Measurements from ENCODE around the gene CCNL1.

Gene CCNL1

DNA sequence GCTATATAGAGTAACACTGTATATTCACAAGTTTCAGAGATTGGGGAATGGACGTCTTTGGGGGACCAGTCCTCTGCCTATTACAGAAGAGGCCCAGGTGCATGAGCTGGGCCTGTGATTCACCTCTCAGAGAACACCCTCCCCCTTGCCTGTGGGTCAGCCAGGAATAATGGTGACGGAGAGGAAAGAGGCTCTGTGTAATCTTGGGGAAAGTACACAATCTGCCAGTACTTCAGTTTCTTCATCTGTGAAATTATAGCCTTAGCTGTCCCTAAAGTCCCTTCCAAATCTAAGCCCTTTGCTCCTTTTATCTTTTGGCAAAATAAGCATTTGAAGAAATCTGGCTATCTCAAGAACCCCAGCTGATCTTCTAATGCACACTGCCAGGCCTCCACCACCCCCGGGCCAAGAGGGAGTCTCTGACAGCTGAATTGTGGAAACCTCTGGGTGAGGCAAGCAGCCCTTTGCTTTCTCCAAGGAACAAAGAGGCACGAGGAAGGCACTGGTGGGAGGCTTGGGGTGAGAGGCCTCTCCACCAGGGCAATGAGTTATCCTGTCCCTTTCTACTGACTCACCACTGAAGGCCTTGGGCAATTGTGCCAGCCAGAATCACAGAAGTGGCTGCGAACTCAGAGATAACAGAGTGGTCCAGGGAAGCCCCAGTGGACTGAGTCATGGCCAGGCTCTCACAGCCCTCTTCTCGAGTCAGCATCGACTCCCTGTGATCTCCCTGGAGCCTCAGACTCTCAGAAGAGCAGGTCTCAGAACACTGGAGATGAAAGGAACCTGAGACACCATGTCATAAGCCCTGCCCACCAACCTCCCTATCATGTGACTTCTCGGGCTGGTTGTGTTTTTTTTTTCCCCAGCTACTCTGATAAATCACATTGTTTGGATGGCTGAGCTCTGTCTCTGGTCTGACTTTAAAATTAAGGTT lies 31.8 kb downstream of the CCNL1 start:
- Mint-ChIP-seq H3K36me3 (no peaks in the 10 kb centered on the region), H3K27me3 (no peaks in the 10 kb centered on the region), H3K4me1 (ENCODE audit: low read depth) (peaks cover 63% of the 10 kb centered on the region), H3K27ac (peak overlapping the region; percentile 89), H3K4me3 (peak overlapping the region; percentile 58), H3K9me3 (ENCODE audit: low read depth) (no peaks in the 10 kb centered on the region)

DNA sequence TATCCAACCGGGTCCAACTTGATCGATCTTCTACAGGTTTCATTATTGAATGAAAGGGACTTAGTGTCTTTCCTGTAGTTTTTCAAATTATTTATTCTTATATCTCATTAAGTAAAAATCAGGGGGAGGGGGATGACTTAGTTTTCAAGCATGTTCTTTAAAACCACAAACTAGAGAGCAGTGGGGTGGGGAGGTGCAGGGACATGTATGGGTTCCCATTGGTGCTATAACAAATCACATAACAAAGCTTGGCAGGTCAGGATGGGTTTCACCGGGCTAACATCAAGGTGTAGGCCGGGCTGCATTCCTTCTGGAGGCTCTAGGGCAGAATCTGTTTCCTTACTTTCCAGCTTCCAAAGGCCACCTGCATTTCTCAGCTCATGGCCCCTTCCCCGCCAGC lies 32.7 kb downstream of the CCNL1 start:
- Mint-ChIP-seq H3K9me3 (ENCODE audit: low read depth) (no peaks in the 10 kb centered on the region), H3K4me3 (no peak overlapping the region), H3K27ac (peak overlapping the region; percentile 89), H3K4me1 (ENCODE audit: low read depth) (peaks cover 56% of the 10 kb centered on the region), H3K36me3 (no peaks in the 10 kb centered on the region), H3K27me3 (no peaks in the 10 kb centered on the region)

DNA sequence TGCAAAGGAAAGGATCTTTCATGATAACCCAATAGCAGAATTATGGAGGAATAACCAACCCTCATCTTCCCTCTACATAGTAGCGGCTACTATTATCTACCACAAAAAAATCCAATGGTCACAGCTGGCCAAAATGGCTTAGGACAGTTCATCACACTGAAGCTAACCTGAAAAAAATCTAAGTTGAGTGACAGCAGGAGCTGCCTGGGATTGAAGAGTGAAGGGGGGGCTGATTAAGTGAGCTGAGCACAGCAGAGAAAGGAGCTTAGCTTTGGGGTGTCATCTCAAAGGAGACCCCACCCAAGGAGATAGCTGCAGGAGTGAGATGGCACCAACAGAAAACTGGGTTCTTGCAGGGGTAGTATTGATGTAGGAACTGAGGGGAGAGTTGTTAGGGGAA lies 33.6 kb downstream of the CCNL1 start:
- Mint-ChIP-seq H3K27ac (peak overlapping the region; percentile 18), H3K36me3 (no peaks in the 10 kb centered on the region), H3K4me3 (no peak overlapping the region), H3K27me3 (no peaks in the 10 kb centered on the region), H3K4me1 (ENCODE audit: low read depth) (peaks cover 47% of the 10 kb centered on the region), H3K9me3 (ENCODE audit: low read depth) (no peaks in the 10 kb centered on the region)

DNA sequence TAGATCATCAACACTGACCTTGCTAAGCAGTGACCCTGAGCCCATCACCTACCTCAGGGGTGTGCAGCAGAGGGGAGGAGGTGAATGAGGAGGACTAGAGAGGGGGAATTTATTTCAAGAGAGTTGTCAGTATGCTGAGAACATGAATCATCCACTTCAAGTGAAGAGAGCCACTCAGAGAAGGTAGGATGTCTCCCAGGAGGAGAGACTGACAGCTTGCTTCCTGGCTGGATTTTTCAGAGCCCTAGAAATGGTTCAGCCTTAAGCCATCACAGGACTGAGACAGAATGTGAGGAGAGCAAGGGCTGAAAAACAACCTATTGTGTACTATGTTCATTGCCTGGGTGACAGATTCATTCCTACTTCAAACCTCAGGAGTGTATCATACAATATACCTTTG lies 34.8 kb downstream of the CCNL1 start:
- Mint-ChIP-seq H3K27me3 (no peaks in the 10 kb centered on the region), H3K4me3 (no peak overlapping the region), H3K36me3 (no peaks in the 10 kb centered on the region), H3K4me1 (ENCODE audit: low read depth) (peaks cover 38% of the 10 kb centered on the region), H3K9me3 (ENCODE audit: low read depth) (no peaks in the 10 kb centered on the region), H3K27ac (no peak overlapping the region)

DNA sequence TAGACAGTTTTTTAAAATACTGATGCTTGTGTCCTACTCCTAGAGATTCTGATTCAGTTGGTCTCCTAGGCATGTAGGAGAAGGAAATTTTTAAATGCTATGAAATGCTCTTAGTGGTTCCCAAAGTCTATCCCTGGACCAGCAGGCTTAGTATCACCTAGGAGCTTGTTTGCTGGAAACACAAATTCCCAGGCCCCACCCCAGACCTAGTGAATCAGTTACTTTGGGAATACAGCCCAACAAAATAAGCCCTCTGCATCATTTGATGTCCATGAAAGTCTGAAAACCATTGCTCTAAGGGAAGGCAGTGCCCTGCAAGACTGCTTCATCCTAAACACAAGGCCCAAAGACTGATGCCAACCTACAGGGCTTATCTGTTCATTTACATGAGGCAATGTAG lies 36.3 kb downstream of the CCNL1 start:
- Mint-ChIP-seq H3K36me3 (peaks cover 3% of the 10 kb centered on the region), H3K27ac (no peak overlapping the region)

DNA sequence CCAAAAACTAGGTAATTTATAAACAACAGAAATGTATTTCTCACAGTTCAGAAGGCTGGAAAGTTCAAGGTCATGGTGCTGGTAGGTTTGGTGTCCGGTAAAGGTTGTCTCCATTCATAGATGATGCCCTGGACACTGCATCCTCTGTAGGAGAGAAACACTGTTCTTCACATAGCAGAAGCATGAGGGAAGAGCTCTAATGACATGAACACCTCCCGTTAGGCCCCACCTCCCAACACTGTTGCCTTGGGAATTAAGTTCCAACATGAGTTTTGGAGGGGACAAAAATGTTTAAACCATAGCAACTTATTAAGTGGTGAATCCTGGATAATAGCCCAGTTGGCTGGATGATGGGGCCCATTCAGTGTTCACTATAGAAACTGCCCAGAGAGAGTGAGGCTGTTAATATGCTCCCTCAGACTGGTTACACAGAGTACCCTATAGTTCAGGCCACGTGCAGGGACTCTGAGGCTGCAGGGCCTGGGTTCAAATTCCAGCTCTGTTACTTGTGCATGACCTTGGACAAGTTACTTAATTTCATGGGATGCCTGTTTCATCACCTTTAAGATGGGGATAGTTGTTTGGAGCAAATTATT lies 37.0 kb downstream of the CCNL1 start:
- Mint-ChIP-seq H3K27me3 (no peaks in the 10 kb centered on the region), H3K4me3 (no peak overlapping the region), H3K4me1 (ENCODE audit: low read depth) (peaks cover 24% of the 10 kb centered on the region), H3K9me3 (ENCODE audit: low read depth) (no peaks in the 10 kb centered on the region), H3K36me3 (peaks cover 3% of the 10 kb centered on the region), H3K27ac (no peak overlapping the region)

More for the DNA sequence above, 36.3 kb downstream of the CCNL1 start:
- Mint-ChIP-seq H3K4me1 (ENCODE audit: low read depth) (peaks cover 31% of the 10 kb centered on the region), H3K4me3 (no peak overlapping the region), H3K27me3 (no peaks in the 10 kb centered on the region), H3K9me3 (ENCODE audit: low read depth) (no peaks in the 10 kb centered on the region)

DNA sequence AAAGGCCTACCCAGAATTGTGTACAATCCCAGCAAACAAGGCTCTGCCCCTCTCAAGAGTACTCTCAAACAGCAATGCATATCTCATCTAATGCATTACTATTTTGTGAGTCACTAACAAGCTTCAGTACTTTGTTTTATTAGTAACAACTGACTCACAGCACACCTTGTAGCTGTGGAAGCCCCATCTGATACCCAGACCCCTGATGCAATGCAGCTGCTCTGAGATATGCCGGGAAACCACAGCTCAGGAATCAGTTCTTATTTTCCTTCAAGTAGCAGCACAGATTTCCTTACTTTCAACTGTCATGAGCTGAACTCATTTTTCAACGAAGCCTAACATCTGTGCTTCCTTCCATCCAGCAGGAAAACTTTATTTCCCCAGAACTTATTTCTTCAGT lies 37.8 kb downstream of the CCNL1 start:
- Mint-ChIP-seq H3K4me1 (ENCODE audit: low read depth) (peaks cover 18% of the 10 kb centered on the region), H3K27me3 (no peaks in the 10 kb centered on the region), H3K36me3 (peaks cover 3% of the 10 kb centered on the region), H3K4me3 (no peak overlapping the region), H3K9me3 (ENCODE audit: low read depth) (no peaks in the 10 kb centered on the region), H3K27ac (no peak overlapping the region)

DNA sequence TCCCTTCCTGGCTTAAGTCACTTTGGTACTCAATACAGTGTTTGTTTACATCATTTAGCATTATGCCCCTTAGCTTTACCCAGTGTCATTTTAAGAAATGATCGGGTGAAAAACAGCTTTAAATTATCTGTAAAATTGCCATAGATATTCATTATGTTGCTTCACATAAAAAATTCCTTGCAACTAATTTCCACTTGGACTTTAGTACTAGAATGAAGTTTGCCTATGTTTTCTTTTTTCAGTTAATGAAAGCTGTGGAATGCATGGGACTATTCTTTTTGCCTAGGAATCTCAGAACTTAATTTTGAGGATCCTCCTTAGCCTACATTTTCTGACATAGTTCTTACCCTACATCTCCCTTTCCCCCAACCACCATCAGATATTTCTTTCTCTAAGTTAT lies 38.4 kb downstream of the CCNL1 start:
- Mint-ChIP-seq H3K27me3 (no peaks in the 10 kb centered on the region), H3K27ac (no peak overlapping the region), H3K4me3 (no peak overlapping the region), H3K9me3 (ENCODE audit: low read depth) (no peaks in the 10 kb centered on the region), H3K36me3 (peaks cover 3% of the 10 kb centered on the region), H3K4me1 (ENCODE audit: low read depth) (peaks cover 15% of the 10 kb centered on the region)

DNA sequence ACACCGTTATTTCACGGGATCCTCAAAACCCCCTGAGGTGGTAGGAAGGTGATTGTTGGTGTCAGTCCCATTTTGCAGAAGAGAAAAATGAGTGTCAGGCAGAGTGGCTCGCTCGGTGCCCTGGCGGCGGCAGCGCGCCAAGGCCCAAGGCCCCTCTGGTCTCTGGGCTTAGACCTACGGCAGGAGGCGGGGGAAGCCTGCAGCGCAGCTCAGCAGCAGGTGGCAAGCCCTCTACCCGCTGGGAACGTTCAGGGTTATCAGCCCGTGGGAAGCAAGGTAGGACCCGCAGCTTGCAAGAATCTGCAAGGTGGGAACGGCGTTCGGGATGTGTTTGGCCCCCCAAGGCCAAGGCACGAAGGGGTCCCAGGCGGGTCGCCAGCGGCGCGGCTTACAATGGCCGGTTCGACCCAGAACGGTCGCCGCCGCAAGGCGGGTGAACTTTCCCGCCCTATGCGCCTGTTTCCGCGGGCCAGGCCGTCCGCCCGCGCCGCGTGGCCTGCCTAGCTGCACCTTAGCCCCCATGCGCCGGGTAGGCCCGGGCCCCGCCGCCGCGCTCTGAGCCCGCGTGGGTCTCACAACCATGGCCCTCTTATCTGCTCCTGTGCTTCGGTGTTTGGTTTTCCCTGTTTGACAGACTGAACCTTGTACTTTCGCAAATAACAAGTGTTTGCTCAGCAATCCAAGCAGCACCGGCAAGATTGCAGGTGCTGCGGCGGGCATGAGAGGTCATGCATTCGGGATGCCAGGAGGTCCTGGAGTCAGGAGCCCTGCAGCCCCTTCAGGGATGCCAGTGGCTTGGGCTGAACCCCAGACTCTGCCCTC lies 39.7 kb downstream of the CCNL1 start:
- Mint-ChIP-seq H3K4me3 (no peak overlapping the region), H3K27me3 (no peaks in the 10 kb centered on the region), H3K9me3 (ENCODE audit: low read depth) (no peaks in the 10 kb centered on the region), H3K36me3 (peaks cover 3% of the 10 kb centered on the region), H3K27ac (no peak overlapping the region), H3K4me1 (ENCODE audit: low read depth) (peaks cover 11% of the 10 kb centered on the region)

DNA sequence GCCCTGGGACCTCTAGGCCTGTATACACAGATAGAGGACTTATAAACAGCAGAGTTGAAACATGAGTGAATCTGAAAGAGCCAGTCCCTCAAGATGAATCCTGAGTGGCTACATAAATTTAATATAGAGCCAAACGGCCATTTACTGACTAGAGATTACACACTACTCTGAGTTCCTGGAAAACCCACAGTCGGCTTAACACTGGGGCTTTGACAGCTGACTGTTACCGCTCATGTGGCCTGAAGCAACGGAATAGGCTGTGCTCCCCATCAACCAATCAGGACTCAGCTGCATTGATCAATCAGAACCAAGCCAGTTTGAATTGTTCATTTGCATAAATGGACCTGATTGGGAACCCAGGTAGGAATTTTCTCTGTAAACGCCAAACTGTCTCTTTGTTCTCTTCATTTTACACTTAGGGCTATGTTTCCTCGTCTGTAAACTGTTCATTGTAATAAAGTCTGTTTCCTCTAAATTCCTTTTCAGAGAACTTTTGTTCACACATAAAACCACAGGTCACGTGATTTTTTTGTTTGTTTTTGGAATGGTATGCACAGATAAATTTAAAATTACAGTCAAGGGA lies 40.5 kb downstream of the CCNL1 start:
- H3K9me3 Mint-ChIP-seq (ENCODE audit: low read depth): no peaks in the 10 kb centered on the region
- no peaks in the 10 kb centered on the region for H3K27me3 Mint-ChIP-seq
- H3K4me3 Mint-ChIP-seq: no peak overlapping the region
- peaks cover 3% of the 10 kb centered on the region for H3K36me3 Mint-ChIP-seq
- no peak overlapping the region for H3K27ac Mint-ChIP-seq
- peaks cover 10% of the 10 kb centered on the region for H3K4me1 Mint-ChIP-seq (ENCODE audit: low read depth)

DNA sequence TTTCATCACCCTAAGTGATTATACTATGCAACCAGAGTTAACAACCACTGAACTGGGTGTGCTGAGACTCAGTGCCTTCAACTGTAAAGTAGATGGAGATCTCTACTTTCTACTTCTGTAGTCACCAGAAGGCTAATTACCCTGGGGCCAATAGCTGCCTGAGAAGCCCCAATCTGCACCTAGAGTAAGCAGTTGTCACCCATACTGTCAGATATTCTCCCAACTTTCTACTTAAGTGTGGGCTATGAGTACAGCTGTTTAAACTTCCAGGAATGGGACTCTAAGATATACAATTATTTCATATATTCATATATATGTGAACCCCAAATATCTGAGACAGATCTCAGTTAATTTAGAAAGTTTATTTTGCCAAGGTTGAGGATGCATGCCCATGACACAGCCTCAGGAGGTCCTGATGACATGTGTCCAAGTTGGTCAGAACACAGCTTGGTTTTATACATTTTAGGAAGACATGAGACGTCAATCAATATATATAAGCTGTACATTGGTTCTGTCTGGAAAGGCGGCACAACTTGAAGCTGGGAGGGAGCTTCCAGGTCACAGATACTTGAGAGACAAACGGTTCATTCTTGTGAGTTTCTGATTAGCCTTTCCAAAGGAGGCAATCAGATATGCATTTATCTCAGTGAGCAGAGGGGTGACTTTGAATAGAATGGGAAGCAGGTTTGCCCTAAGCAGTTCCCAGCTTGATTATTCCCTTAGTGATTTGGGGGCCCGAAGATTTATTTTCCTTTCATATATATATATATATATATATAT lies 41.9 kb downstream of the CCNL1 start:
- H3K36me3 Mint-ChIP-seq: peaks cover 3% of the 10 kb centered on the region
- peaks cover 10% of the 10 kb centered on the region for H3K4me1 Mint-ChIP-seq (ENCODE audit: low read depth)
- H3K4me3 Mint-ChIP-seq: no peak overlapping the region
- H3K27me3 Mint-ChIP-seq: no peaks in the 10 kb centered on the region
- no peak overlapping the region for H3K27ac Mint-ChIP-seq
- no peaks in the 10 kb centered on the region for H3K9me3 Mint-ChIP-seq (ENCODE audit: low read depth)

DNA sequence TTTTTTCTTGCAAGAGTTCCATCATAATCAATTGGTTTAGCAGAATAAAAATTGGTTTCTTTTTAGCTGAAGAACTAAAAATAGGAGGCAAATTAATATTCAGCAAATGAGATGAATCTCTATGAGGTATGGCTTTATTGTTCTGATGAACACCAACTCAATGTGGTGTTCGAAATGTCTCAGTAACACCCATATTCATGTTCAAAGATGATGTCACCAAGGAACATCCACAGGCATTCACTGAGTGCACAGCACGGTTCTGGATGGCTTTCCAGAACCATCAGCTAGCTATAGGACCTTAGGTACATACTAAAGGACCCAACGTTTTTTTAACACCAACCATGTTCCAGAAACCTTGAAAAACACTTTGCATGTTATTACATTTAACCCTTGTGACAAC lies 42.7 kb downstream of the CCNL1 start:
- H3K9me3 Mint-ChIP-seq (ENCODE audit: low read depth): no peaks in the 10 kb centered on the region
- H3K27ac Mint-ChIP-seq: no peak overlapping the region
- H3K27me3 Mint-ChIP-seq: no peaks in the 10 kb centered on the region

DNA sequence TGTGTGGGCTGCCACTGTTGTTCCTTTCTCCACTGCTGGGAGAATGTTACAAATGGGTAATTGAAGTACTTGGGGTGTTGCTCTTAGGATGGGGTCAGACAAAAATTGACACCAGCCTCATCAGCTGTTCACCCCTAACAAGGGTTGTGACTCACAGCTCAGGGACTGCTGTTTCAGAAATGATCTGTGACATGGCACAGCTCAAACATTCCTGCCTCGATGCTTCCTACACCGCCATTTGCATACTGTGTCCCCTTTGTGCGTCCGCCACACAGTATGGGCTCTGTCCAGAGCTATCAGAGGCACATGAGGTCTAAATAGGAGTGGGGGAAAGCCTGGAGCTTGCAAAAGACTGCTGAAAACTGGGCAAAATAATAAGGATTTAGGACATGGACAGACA lies 43.9 kb downstream of the CCNL1 start:
- Mint-ChIP-seq H3K36me3 (peaks cover 3% of the 10 kb centered on the region), H3K27me3 (no peaks in the 10 kb centered on the region), H3K27ac (no peak overlapping the region), H3K4me3 (no peak overlapping the region), H3K9me3 (ENCODE audit: low read depth) (no peaks in the 10 kb centered on the region), H3K4me1 (ENCODE audit: low read depth) (peaks cover 10% of the 10 kb centered on the region)

More for the DNA sequence above, 42.7 kb downstream of the CCNL1 start:
- Mint-ChIP-seq H3K36me3 (peaks cover 3% of the 10 kb centered on the region), H3K4me1 (ENCODE audit: low read depth) (peaks cover 10% of the 10 kb centered on the region), H3K4me3 (no peak overlapping the region)
